ENCODE results near the gene LRRFIP2.
"Not testable (repeated sequence)": the region's sequence is repeated elsewhere in the genome, so short reads cannot be mapped to it uniquely, and the experiment has no call there.

LRRFIP2 gene

DNA sequence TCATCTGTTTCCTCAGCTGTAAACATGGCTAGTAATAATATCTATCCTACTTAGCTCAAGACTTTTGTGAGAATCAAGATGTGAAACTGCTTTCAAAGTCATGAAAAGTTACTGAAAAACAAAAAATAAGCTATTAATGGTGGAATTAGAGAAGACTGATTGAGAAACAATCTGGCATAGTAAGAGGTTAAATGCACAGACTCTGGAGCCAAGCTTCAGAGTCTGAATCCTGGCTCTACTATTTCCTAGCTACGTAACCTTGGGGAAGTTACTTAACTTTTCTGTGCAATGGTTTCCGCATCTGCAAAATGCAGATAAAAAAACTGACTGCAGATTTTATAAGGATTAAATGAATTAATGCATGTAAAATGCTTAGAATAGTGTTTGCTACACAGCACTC, 28.8 kb downstream of the LRRFIP2 start:
- no peak for DNase-seq (ENCODE audit: low read depth in 4 of 4, low spot score in 1 of 4)

DNA sequence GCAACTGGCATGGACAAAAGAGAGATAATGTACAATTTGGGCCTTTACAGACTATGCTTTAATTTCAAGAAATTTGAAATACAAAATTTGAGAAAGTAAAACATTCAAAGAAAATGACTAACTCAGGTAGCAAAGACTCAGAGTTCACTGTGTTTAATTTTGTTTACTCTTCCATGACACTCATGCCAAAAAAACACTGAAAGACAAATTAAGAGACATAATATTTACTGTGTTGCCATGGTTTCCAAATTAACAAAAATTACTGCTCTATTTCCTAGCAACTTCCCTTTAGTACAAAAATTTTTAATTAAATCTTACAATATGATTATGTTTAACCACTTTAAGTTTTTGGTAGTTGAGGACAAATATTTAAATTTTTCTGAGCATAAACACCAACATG, 29.6 kb downstream of the LRRFIP2 start:
- DNase-seq (ENCODE audit: low read depth in 4 of 4, low spot score in 1 of 4), result no peak

DNA sequence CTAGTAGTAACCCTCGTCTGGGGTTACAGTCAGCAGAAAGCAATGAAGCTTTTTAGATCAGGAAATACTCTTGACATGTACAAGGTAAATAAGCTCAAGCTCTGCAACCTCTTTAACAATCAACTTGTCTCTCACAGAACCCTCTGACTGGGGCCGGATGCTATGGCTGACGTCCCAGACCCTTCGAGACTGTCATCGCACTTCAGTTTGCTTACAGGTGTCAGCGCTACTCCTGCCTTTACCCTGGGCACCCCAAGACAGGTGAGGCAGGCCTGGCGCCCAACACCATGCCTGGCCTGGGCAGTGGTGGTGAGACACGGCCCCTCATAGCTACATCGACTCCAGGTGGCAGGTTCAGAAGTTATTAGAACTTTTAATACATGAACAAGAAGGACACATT, 30.6 kb downstream of the LRRFIP2 start:
- DNase-seq (ENCODE audit: low read depth in 4 of 4, low spot score in 1 of 4), result no peak

DNA sequence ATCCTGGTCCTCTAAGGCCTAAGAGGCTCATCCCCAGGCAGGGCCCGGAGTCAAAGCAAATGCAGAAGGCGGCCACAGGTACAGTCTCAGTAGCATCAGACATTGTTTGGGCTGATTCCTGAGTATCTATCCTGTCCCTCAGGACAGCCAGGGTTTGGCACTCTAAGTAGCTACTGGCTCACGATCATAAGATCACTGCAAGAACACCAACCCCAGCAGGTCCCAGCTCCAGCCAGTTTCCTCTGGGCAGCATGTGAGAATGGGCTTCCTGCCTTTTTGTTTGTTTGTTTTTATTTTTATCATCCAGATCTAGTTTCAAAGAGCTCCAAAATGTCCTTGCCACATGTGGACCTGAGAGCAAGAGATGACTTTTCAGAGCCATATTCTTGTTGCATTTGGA, 32.7 kb downstream of the LRRFIP2 start:
- DNase-seq (ENCODE audit: low read depth in 4 of 4, low spot score in 1 of 4), result no peak

DNA sequence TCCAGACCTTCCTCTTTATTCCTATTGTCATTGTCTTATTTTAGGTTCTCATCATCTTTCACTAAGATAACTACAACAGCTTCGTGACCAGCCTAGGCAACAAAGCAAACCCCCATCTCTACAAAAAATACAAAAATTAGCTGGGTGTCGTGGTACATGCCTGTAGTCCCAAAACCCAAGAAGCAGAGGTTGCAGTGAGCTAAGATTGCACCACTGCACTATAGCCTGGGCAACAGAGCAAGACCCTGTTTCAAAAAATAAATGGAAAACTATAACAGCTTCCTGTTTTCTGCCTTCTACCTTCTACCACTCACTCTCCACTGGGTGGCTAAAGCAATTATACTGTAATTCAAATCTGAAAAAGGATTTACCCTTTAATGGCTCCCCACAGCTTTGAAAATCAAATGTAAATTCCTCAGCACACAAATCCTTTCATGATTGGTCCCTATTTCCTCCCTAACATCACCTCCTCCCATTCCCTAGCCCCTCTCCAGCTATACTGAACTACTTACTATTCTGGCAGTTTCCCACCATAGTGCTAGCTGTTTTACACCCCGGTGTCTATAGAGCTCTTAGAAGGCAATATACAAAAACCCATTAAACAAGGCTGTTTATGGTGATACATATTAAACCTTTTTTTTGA, 33.4 kb downstream of the LRRFIP2 start:
- no peak for DNase-seq (ENCODE audit: low read depth in 4 of 4, low spot score in 1 of 4)

DNA sequence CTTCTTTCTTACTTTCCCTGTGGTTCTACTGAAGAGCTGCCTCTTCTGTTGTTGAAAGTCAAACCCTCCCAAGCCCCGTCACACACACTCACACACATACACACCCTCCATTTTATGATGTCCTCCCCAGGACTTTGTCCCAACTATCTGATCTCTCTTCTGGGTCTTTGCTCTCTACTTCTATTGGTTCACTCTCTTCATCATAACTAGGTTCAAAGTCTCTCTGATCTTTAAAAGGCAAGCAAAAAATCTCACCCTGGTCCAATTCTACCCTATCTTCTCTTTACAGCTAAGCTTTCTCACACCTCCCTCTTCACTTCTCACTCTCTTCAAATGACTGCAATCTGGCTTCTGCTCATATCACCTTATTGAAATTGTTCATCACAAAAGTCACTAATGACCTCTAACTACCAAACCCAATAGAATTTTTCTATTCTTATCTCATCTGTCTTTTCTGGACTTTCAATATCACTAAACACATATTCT, 34.8 kb downstream of the LRRFIP2 start:
- DNase-seq (ENCODE audit: low read depth in 4 of 4, low spot score in 1 of 4), result no peak

DNA sequence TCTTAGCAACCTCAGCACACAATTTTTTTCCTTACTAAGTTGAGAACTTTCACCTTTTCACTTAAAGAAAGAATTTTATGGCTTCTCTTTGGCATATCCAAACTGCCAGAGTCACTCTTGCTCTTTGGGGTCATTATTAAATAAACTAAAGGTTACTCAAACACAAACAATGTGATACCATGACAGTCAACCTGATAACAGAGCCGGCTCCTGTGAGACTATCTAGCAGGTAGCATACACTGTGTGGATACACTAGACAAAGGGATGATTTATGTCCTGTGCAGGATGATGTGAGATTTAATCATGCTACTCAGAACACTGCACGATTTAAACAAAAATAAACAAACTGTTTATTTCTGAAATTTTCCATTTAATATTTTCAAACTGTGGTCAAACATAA, 35.6 kb downstream of the LRRFIP2 start:
- no peak for DNase-seq (ENCODE audit: low read depth in 4 of 4, low spot score in 1 of 4)

DNA sequence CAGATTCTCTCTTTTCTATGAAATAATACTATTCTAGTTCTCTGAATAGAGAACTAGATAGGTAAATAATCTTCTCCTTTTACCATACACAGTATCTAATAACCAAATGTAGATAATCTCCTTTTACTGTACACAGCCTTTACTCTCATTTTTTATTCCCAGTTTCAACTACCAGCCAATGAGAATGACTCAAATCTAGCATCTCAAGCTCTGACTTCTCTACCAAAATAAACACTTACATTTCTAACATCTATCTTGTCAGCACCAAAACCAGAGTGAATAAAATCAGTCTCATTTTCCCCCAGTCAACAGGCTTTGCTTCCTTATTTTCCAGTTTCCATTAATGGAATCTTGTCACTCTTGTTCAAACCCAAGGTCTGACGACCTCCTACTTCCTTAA, 36.9 kb downstream of the LRRFIP2 start:
- no peak for DNase-seq (ENCODE audit: low read depth in 4 of 4, low spot score in 1 of 4)

DNA sequence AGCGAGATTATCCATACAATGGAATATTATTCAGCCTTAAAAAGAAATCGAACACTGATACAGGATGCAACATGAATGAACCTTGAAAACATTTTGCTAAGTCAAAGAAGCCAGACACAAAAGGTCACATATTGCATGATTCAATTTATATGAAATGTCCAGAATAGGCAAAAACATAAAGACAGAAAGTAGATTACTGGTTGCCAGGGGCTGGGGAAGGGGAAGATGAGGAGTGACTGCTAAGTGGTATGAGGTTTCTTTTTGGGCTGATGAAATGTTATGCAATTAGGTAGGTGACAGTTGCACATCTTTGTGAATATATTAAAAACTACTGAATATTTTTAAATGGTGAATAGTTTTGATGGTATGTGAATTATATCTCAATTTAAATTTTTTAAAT, 38.3 kb downstream of the LRRFIP2 start:
- no peak for DNase-seq (ENCODE audit: low read depth in 4 of 4, low spot score in 1 of 4)

DNA sequence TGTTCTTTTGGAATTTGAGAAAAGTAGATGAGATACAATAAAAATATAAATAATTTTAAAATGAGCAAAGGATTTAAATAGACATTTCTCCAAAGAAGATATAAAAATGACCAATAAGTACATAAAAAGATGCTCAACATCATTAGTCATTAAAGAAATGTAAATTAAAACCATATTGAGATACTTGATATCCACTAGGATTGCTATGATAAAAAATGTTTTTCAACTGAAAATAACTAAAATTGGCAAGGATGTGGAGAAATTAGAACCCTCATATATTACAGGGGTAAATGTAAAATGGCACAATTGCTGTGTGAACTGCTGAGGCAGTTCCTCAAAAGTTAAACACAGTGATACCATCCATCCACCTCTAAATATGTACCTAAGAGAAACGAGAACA, 38.8 kb downstream of the LRRFIP2 start:
- no peak for DNase-seq (ENCODE audit: low read depth in 4 of 4, low spot score in 1 of 4)

DNA sequence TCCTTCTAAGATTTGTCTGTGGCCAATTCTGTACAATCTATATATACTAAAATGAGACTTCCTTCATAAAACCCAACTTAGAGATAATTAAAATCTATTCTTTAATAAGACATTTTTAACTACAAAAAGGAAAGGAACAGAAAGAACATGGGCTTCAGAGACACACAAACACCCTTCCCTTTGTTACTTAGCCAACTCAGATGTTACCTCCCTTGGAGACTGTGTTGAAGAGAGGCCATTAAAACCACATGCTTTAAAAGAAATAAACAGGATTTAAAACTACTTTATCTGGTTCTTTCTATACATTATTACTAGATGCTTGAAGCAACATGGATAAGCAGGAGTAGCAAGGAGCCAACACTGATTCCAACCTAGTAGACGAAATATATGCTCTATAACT, 42.0 kb downstream of the LRRFIP2 start:
- DNase-seq (ENCODE audit: low read depth in 4 of 4, low spot score in 1 of 4), result no peak

DNA sequence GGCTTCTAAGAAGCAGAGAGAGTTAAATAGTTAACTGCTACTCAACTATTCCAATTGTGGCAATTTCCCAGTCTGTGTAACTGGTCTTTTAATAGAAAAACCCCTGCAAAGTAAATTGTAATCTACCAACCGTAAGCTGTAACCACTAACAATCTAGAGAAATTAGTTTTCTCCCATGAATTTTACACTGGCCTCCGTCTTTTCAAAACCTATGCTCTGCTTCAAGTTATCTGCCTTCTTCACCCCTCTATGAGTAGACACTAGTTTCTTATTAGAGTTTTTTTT, 42.6 kb downstream of the LRRFIP2 start:
- DNase-seq (ENCODE audit: low read depth in 4 of 4, low spot score in 1 of 4), result no peak

DNA sequence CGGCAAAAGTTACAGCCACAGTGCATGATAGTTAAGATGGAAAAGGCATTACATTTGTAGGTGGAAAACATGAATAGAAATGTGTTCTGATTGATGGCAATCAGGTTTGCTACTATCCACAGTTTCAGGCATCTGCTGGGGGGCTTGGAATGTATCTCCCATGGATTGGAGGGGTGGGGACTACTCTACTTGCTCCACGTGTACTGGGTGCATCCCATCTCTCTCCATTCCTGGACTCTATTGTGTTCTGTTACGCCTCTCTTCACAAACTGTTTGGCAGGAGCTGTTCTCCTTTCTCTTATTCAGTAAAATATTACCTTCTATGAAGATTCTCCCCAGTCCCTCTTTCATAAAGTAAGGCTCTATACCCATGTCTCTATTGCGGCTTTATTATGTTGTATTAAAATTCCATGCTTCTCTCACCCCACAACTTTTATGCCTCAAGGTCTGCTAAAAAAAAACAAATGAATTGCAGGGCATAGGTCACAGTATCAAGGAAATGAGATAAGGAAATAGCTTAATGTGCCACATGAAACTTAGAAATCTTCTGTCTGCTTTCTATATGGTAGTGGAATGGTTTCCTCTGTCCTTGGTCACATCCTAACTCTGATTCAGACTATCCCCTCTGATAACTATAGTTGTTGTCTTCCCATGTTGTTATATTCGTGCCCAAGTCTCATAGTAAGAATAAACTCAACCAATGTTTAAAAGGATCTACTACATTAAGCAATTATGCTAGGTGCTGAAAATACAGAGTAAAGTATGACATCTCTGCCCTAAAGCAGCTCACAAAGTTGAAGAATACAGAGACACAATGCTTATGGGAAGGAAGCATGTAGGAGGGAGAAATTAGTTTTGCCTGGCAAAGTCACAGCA, 43.2 kb downstream of the LRRFIP2 start:
- no peak for DNase-seq (ENCODE audit: low read depth in 4 of 4, low spot score in 1 of 4)

DNA sequence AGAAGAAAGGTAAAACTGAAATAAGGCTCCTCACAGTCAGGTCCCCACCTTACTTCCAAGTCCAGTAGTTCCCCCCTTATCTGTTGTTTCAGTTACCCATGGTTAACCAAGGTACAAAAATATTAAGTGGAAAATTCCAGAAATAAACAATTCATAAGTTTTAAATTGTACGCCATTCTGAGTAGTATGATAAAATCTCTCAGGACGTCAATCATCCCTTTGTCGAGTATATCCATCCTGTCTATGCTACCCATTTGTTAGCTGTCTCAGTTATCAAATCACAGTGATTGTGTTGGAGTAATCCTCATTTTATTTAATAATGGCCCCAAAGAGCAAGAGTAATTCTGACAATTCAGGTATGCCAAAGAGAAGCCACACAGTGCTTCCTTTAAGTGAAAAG, 43.9 kb downstream of the LRRFIP2 start:
- no peak for DNase-seq (ENCODE audit: low read depth in 4 of 4, low spot score in 1 of 4)

DNA sequence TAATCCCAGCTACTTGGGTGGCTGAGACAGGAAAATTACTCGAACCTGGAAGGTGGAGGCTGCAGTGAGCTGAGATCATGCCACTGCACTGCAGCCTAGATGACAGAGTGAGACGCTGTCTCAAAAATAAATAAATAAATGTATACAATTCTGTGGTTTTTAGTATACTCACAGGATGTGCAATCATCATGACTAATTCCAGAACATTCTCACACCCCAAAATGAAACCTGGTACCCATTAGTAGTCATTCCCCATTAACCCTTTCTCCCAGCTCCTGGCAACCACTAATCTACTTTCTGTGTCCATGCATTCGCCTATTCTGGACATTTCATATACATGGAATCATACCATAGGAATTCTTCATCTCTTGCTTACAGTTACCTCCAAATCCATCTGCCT, 44.5 kb downstream of the LRRFIP2 start:
- no peak for DNase-seq (ENCODE audit: low read depth in 4 of 4, low spot score in 1 of 4)

DNA sequence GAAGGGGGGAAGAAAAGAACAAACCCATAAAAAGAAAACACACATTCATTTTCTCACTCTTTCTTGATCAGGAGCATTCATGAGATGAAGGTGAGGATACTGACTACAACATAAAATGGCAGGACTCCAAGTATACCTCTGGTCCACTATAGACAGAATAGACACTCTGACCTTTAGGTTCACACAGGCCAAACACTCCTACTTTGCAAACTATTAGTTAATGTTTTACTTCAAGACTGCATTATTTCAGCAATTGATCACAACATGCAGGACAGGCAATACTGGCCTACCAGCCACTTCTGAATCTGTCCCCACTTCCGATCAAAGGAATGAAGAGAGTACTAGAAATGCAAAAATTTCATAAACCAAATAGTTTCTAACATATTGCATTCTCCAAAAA, 47.0 kb downstream of the LRRFIP2 start:
- DNase-seq (ENCODE audit: low read depth in 4 of 4, low spot score in 1 of 4), result no peak

DNA sequence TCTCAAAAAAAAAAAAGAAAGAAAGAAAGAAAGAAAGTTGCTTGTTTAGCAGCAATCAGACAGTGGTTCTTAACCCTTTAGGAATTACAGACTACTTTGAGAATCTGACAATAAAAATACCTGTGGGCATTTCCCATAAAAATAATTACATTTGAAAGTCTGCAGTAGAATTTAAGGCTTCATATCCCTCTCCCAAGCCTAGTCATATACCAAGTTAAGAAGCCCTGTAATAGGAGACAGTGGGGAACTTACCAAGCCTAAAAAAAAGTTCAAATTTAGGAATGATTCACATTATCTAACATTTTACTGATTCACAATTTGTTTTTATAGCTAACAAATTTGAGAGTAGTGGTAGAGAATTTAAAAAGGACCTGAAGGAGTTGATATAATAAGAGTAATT, 47.5 kb downstream of the LRRFIP2 start:
- no peak for DNase-seq (ENCODE audit: low read depth in 4 of 4, low spot score in 1 of 4)

DNA sequence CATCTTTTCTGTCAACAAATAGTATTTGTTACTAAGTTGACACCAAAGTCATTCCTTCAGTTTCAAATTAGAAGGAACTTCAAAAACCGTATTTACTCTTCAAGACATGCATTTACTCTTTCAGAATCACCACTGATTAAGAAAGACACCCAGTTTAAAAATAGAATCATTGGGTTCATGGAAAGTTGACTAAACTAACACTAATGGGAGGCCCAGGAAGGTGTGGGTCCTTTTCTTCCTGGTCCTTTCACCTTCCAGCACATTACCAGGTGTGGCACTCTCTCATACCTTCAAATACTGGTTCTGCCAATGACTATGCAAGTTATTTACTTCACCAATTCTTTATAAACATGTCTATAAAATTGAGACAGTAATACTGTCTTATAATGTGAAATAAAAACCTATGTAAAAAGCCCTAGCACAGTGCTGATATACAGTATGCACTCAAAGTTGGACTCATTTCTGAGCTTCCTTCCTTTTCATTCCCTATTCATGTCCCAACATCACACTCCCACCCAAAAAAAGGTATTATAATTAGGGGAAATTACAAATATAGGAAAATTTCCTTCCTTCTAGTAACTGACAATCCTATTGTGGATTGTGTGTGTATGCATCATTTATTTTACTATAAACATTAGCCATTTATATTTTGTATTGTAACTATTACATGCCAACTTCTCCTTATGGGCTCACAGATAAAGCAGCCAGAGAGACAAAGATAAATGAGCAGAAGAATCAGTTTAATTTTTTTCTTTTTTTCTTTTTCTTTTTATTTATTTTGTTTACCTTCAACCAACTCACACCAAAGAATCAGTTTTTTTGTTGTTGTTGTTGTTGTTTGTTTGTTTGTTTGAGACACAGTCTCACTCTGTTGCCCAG, 48.9 kb downstream of the LRRFIP2 start:
- DNase-seq (ENCODE audit: low read depth in 4 of 4, low spot score in 1 of 4), result no peak

DNA sequence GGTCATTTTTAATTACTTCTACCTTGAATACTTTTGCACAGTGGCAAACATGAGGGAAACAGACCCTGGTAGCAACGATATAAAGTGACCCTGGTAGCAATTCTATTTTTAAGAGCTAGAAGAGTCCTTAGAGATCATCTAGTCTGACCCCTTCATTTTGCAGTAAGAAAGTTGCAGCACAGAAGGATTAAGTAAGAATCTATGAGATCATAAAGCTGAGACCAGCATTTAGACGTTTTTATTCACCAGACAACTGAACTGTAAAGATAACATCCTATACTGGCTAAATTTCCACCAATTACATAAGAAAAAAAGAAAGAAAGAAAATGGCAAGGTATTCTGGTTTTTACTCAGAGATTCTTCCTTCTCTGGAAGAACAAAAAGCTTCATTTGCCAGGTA, 49.9 kb downstream of the LRRFIP2 start:
- no peak for DNase-seq (ENCODE audit: low read depth in 4 of 4, low spot score in 1 of 4)

DNA sequence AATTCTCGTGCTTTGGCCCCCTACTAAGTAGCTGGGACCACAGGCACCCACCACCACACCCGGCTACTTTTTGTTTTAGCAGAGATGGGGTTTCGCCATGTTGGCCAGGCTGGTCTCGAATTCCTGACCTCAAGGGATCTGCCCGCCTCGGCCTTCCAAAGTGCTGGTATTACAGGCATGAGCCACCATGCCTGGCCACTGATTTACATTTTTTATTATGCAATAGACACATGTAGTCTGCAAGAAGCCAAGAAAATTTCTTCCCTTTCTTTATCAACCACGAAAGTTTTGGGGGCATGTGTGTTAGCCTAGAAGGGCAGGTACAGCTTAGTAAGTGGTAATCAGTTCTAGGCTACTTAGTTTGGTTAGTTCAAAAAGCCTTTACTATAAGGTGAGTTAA, 51.1 kb downstream of the LRRFIP2 start:
- no peak for DNase-seq (ENCODE audit: low read depth in 4 of 4, low spot score in 1 of 4)

DNA sequence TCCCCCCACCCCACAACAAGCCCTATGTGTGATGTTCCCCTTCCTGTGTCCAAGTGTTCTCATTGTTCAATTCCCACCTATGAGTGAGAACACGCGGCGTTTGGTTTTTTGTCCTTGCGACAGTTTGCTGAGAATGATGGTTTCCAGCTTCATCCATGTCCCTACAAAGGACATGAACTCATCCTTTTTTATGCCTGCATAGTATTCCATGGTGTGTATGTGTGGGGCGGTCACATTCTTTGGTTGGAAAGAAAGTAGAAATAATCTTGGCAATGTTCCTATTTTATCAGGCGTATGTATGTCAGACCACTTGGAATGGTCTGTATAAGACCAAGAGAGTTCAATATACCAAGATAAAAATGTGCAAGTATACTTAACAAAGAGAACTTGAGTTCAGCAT, 52.3 kb downstream of the LRRFIP2 start:
- DNase-seq (ENCODE audit: low read depth in 4 of 4, low spot score in 1 of 4), result not testable (repeated sequence)

DNA sequence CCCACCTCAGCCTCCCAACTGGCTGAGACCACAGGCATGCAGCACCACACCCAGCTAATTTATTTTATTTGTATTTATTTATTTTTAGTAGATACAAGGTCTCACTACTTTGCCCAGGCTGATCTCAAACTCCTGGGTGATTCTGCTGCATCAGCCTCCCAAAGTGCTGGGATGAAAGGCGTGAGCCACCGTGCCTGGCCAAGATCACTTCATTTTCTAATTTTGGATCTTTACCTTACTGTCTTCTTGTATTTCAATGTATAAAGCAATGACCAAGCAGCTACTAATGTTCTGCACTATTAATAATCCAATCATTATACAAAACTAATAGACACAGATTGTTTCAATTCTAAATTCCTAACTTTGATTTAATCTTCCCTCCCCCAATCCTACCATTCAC, 56.2 kb downstream of the LRRFIP2 start:
- no peak for DNase-seq (ENCODE audit: low read depth in 4 of 4, low spot score in 1 of 4)

All from stimulated activated CD4-positive, alpha-beta T cell treated with anti-CD3 and anti-CD28 coated beads, Interleukin-1b, Interleukin-23, amount 100 ng/mL, for 24 hours (primary cell).